ENCODE measurements around the gene ZMYND10. TPM values are rescaled to one million over a fixed set of nuclear protein-coding genes. Genes with fewer than 3 reads are reported as not detected.
A peak's percentile ranks its signal among the peaks of the same experiment; 100 is the strongest.

Gene ZMYND10
- total RNA-seq, 1 experiment from 2014 or later = 0.74 TPM

DNA sequence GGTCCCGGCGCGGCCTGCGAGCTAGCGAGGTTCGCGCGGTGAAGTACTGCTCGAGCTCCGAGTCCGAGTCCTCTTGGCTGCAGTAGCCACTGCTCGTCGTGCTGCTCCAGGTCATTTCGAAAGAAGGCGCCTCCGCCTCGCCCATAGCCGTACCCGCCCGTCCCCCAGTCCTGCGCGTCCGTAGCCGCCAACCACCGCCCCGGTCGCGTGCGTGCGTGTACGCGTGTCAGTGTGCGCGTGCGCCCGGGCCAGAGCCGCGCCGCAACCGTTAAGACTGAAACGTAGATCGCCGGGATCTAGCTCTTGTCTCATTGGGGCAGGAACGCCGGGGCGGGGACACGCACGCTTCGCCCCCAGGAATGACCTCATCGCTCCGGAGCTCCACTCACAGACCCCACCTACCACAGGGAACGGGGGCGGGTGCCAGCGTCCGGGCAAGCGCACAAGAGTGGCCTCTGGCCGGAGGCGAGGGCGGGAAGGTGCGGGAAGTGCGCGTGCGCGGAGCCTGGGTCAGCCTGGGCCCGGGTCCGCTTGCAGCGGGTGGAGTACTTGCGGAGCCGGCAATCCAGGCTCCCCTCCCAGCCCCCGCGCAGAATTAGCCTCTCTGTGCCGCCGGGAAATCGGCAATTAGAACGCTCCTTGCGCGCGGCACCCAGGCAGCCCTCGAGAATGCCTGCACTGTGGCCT lies 8.2 kb downstream of the ZMYND10 start (continued):
- TF ChIP-seq NFE2L1 (CRISPR knock-in tag; IDR thresholded peaks at IDR 0.05) = no peak; the same call in none of the 2 replicates
- TF ChIP-seq, protein P1, sequence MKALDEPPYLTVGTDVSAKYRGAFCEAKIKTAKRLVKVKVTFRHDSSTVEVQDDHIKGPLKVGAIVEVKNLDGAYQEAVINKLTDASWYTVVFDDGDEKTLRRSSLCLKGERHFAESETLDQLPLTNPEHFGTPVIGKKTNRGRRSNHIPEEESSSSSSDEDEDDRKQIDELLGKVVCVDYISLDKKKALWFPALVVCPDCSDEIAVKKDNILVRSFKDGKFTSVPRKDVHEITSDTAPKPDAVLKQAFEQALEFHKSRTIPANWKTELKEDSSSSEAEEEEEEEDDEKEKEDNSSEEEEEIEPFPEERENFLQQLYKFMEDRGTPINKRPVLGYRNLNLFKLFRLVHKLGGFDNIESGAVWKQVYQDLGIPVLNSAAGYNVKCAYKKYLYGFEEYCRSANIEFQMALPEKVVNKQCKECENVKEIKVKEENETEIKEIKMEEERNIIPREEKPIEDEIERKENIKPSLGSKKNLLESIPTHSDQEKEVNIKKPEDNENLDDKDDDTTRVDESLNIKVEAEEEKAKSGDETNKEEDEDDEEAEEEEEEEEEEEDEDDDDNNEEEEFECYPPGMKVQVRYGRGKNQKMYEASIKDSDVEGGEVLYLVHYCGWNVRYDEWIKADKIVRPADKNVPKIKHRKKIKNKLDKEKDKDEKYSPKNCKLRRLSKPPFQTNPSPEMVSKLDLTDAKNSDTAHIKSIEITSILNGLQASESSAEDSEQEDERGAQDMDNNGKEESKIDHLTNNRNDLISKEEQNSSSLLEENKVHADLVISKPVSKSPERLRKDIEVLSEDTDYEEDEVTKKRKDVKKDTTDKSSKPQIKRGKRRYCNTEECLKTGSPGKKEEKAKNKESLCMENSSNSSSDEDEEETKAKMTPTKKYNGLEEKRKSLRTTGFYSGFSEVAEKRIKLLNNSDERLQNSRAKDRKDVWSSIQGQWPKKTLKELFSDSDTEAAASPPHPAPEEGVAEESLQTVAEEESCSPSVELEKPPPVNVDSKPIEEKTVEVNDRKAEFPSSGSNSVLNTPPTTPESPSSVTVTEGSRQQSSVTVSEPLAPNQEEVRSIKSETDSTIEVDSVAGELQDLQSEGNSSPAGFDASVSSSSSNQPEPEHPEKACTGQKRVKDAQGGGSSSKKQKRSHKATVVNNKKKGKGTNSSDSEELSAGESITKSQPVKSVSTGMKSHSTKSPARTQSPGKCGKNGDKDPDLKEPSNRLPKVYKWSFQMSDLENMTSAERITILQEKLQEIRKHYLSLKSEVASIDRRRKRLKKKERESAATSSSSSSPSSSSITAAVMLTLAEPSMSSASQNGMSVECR (CRISPR knock-in tag; IDR thresholded peaks at IDR 0.05; ENCODE audit: borderline replicate concordance) = peak; percentile 92; the same call in 1 of the 2 replicates
- 0 out of 2 replicates have a peak, but pooled peaks have one; percentile 10 for TF ChIP-seq CBFB (CRISPR knock-in tag; IDR thresholded peaks at IDR 0.05; ENCODE audit: low read depth)
- peak; percentile 98 for TF ChIP-seq MYBL2 (CRISPR knock-in tag; IDR thresholded peaks at IDR 0.05)
- TF ChIP-seq, protein P2, sequence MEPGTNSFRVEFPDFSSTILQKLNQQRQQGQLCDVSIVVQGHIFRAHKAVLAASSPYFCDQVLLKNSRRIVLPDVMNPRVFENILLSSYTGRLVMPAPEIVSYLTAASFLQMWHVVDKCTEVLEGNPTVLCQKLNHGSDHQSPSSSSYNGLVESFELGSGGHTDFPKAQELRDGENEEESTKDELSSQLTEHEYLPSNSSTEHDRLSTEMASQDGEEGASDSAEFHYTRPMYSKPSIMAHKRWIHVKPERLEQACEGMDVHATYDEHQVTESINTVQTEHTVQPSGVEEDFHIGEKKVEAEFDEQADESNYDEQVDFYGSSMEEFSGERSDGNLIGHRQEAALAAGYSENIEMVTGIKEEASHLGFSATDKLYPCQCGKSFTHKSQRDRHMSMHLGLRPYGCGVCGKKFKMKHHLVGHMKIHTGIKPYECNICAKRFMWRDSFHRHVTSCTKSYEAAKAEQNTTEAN (CRISPR knock-in tag; IDR thresholded peaks at IDR 0.05) = peak; percentile 86; the same call in 1 of the 2 replicates
- TF ChIP-seq ZNF138 (CRISPR knock-in tag; conservative IDR thresholded peaks at IDR 0.05) = peak; percentile 90
- no peak for TF ChIP-seq NR1H2 (CRISPR knock-in tag; IDR thresholded peaks at IDR 0.05)
- TF ChIP-seq NR3C1 (CRISPR knock-in tag; conservative IDR thresholded peaks at IDR 0.05; ENCODE audit: low read depth) = no peak
- TF ChIP-seq TCF7 (CRISPR knock-in tag; IDR thresholded peaks at IDR 0.05; ENCODE audit: low read depth) = peak; percentile 14; the same call in 1 of the 2 replicates
- TF ChIP-seq USF1 (CRISPR knock-in tag; IDR thresholded peaks at IDR 0.05) = 0 out of 2 replicates have a peak, but pooled peaks have one; percentile 15
- TF ChIP-seq, protein P3, sequence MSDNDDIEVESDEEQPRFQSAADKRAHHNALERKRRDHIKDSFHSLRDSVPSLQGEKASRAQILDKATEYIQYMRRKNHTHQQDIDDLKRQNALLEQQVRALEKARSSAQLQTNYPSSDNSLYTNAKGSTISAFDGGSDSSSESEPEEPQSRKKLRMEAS (CRISPR knock-in tag; IDR thresholded peaks at IDR 0.05) = peak; percentile 95
- no peak for TF ChIP-seq SMAD4 (CRISPR knock-in tag; IDR thresholded peaks at IDR 0.05)
- peak; percentile 81; the same call in 1 of the 2 replicates for TF ChIP-seq ZBTB21 (CRISPR knock-in tag; IDR thresholded peaks at IDR 0.05; ENCODE audit: borderline replicate concordance)
- no peak for TF ChIP-seq FOXJ3 (CRISPR knock-in tag; IDR thresholded peaks at IDR 0.05; ENCODE audit: borderline replicate concordance)
- no peak; the same call in 1 of the 2 replicates for TF ChIP-seq CREB1 (CRISPR knock-in tag; IDR thresholded peaks at IDR 0.05)
- no peak for TF ChIP-seq NFATC4 (CRISPR knock-in tag; IDR thresholded peaks at IDR 0.05)
- no peak for TF ChIP-seq E2F1 (CRISPR knock-in tag; IDR thresholded peaks at IDR 0.05)
- TF ChIP-seq E2F5 (CRISPR knock-in tag; IDR thresholded peaks at IDR 0.05) = peak; percentile 64; the same call in 1 of the 2 replicates
- TF ChIP-seq, protein P4, sequence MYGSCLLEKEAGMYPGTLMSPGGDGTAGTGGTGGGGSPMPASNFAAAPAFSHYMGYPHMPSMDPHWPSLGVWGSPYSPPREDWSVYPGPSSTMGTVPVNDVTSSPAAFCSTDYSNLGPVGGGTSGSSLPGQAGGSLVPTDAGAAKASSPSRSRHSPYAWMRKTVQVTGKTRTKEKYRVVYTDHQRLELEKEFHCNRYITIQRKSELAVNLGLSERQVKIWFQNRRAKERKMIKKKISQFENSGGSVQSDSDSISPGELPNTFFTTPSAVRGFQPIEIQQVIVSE (CRISPR knock-in tag; IDR thresholded peaks at IDR 0.05; ENCODE audit: borderline replicate concordance) = no peak
- no peak for TF ChIP-seq ZNF121 (CRISPR knock-in tag; IDR thresholded peaks at IDR 0.05)
- TF ChIP-seq, protein P5, sequence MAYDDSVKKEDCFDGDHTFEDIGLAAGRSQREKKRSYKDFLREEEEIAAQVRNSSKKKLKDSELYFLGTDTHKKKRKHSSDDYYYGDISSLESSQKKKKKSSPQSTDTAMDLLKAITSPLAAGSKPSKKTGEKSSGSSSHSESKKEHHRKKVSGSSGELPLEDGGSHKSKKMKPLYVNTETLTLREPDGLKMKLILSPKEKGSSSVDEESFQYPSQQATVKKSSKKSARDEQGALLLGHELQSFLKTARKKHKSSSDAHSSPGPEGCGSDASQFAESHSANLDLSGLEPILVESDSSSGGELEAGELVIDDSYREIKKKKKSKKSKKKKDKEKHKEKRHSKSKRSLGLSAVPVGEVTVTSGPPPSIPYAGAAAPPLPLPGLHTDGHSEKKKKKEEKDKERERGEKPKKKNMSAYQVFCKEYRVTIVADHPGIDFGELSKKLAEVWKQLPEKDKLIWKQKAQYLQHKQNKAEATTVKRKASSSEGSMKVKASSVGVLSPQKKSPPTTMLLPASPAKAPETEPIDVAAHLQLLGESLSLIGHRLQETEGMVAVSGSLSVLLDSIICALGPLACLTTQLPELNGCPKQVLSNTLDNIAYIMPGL (CRISPR knock-in tag; IDR thresholded peaks at IDR 0.05) = peak; percentile 42; the same call in 1 of the 2 replicates
- no peak for TF ChIP-seq JUN (CRISPR knock-in tag; IDR thresholded peaks at IDR 0.05)
- no peak for TF ChIP-seq SOX15 (CRISPR knock-in tag; IDR thresholded peaks at IDR 0.05)
- no peak for TF ChIP-seq FOXK1 (CRISPR knock-in tag; IDR thresholded peaks at IDR 0.05)
- TF ChIP-seq TP53 (CRISPR knock-in tag; IDR thresholded peaks at IDR 0.05) = no peak; the same call in 1 of the 2 replicates

Measured in WTC11 (cell line).